ENCODE data around the gene MRPS22.

- no peak for TF ChIP-seq POLR2AphosphoS5 (IDR thresholded peaks at IDR 0.05; ENCODE audit: low read depth, low read length)
- TF ChIP-seq SATB2 (CRISPR knock-in tag; IDR thresholded peaks at IDR 0.05) = no peak
- TF ChIP-seq NCOR1 (IDR thresholded peaks at IDR 0.05; ENCODE audit: borderline replicate concordance, low read length) = no peak
- TF ChIP-seq EP300 (IDR thresholded peaks at IDR 0.05; ENCODE audit: low read depth in 2 of 2, low read length in 2 of 2) = no peak
- TF ChIP-seq EP300 (CRISPR knock-in tag; IDR thresholded peaks at IDR 0.05; ENCODE audit: borderline replicate concordance) = no peak
- no peak for TF ChIP-seq ZFX (CRISPR knock-in tag; IDR thresholded peaks at IDR 0.05; ENCODE audit: low read depth)
- TF ChIP-seq MAFK (conservative IDR thresholded peaks at IDR 0.05 in 1 of 2, IDR thresholded peaks at IDR 0.05 in 1 of 2; ENCODE audit: low read length in 2 of 2) = no peak
- TF ChIP-seq CTCF (CRISPR knock-in tag; IDR thresholded peaks at IDR 0.05) = no peak
- TF ChIP-seq ZNF660 (CRISPR knock-in tag; IDR thresholded peaks at IDR 0.05; ENCODE audit: borderline replicate concordance, low read depth) = no peak
- TF ChIP-seq TMF1 (CRISPR knock-in tag; IDR thresholded peaks at IDR 0.05; ENCODE audit: low read depth) = no peak
- no peak for TF ChIP-seq RAD21 (CRISPR knock-in tag; IDR thresholded peaks at IDR 0.05)
These were observed 4.5 kb upstream of the MRPS22 start for GRCh38 chr3:139339219-139339906.

Data from HepG2 (cell line).